Karpas-422 (cell line): Measurements from ENCODE around the gene NQO1. TPM values are rescaled to one million over a fixed set of nuclear protein-coding genes. Genes with fewer than 3 reads are reported as not detected.

Experiments
- DNase-seq: peaks from one replicate; pipeline ENCODE4 v3.0.0-alpha.2; 2015
- H2AFZ ChIP-seq: fragments of 200-600 bp; sonication (generic); 2 replicates; pipeline ENCODE4 v1.6.1; 2014; ENCODE audit warnings: antibody characterized with exemption, low read length, mixed read lengths
- H3K27ac ChIP-seq: fragments of 200-600 bp; sonication (generic); 2 replicates; pipeline ENCODE4 v1.5.1; 2014; ENCODE audit warnings: mild to moderate bottlenecking, low read length, moderate library complexity
- H3K27me3 ChIP-seq: fragments of 200-600 bp; sonication (generic); 2 replicates; pipeline ENCODE4 v1.6.1; 2014; ENCODE audit warnings: low read length, mixed read lengths
- H3K36me3 ChIP-seq: fragments of 200-600 bp; sonication (generic); 2 replicates; pipeline ENCODE4 v1.6.1; 2014; ENCODE audit warnings: low read length, mixed read lengths; ENCODE audit not compliant: insufficient read depth
- H3K4me1 ChIP-seq: fragments of 200-600 bp; sonication (generic); 2 replicates; pipeline ENCODE4 v1.6.1; 2014; ENCODE audit warnings: mild to moderate bottlenecking, low read length, mixed read lengths
- H3K4me2 ChIP-seq: fragments of 200-600 bp; sonication (generic); 2 replicates; pipeline ENCODE4 v1.6.1; 2014; ENCODE audit warnings: low read length, low read depth, mild to moderate bottlenecking; ENCODE audit not compliant: poor library complexity, severe bottlenecking
- H3K4me3 ChIP-seq: fragments of 200-600 bp; sonication (generic); 2 replicates; pipeline ENCODE4 v1.5.1; 2014; ENCODE audit warnings: mild to moderate bottlenecking, antibody characterized with exemption, low read length, mixed read lengths
- H3K79me2 ChIP-seq: fragments of 200-600 bp; sonication (generic); 2 replicates; pipeline ENCODE4 v1.6.1; 2014; ENCODE audit warnings: mild to moderate bottlenecking, low read length, mixed read lengths
- H3K9ac ChIP-seq: fragments of 200-600 bp; sonication (generic); 2 replicates; pipeline ENCODE4 v1.6.0; 2014; ENCODE audit warnings: low read length
- H3K9me2 ChIP-seq: fragments of 200-600 bp; sonication (generic), shearing (Covaris generic); replicated peaks from 2 replicates; pipeline ENCODE4 v1.6.0; 2014; ENCODE audit warnings: mild to moderate bottlenecking, low read length, moderate library complexity; ENCODE audit not compliant: insufficient read depth
- H3K9me3 ChIP-seq: fragments of 300-700, 200-600 bp; sonication (generic); 2 replicates; pipeline ENCODE4 v1.6.1; 2014; ENCODE audit warnings: low read length, mixed read lengths
- H4K20me1 ChIP-seq: fragments of 200-600 bp; sonication (generic); 2 replicates; pipeline ENCODE4 v1.6.1; 2014; ENCODE audit warnings: mild to moderate bottlenecking, antibody characterized with exemption, low read length, low read depth; ENCODE audit not compliant: insufficient read depth
- total RNA-seq: library from RNA; depleted of rRNA; stranded (reverse); fragments of >200 nt; shearing (Covaris generic); gene quantifications from 2 replicates; pipeline ENCODE4 v1.2.3, GENCODE V29; 2014; ENCODE audit warnings: low replicate concordance

The NQO1 gene
- total RNA-seq, 1 experiment from 2014 or later: 16.2 TPM

- Histone ChIP-seq H3K4me1 (no peaks in the 10 kb centered on the region), H3K27me3 (no peaks in the 10 kb centered on the region), H3K9me3 (no peaks in the 10 kb centered on the region), H3K36me3 (no peaks in the 10 kb centered on the region; the same call in 1 of the 2 replicates), H3K4me2 (no peak overlapping the region), H3K79me2 (peaks cover 4% of the 10 kb centered on the region; the same call in 1 of the 2 replicates), H3K27ac (no peak overlapping the region), H3K9me2 (no peaks in the 10 kb centered on the region), H4K20me1 (no peaks in the 10 kb centered on the region), H2AFZ (no peak overlapping the region), H3K9ac (no peak overlapping the region), H3K4me3 (no peak overlapping the region)
- no peak for DNase-seq
These were observed 8.1 kb downstream of the NQO1 start for GRCh38 chr16:69718111-69718764.

GRCh38 chr16:69717066-69717465 lies 9.3 kb downstream of the NQO1 start:
- Histone ChIP-seq H3K79me2 (peaks cover 4% of the 10 kb centered on the region; the same call in 1 of the 2 replicates), H3K9me2 (no peaks in the 10 kb centered on the region), H3K4me1 (no peaks in the 10 kb centered on the region)

GRCh38 chr16:69712914-69713581 lies 13.3 kb downstream of the NQO1 start:
- Histone ChIP-seq H3K36me3 (peaks cover 14% of the 10 kb centered on the region; the same call in 1 of the 2 replicates), H2AFZ (no peak overlapping the region), H4K20me1 (no peaks in the 10 kb centered on the region), H3K4me2 (no peak overlapping the region), H3K9me2 (no peaks in the 10 kb centered on the region), H3K27me3 (no peaks in the 10 kb centered on the region), H3K4me3 (no peak overlapping the region), H3K27ac (no peak overlapping the region), H3K9me3 (no peaks in the 10 kb centered on the region), H3K9ac (no peak overlapping the region), H3K79me2 (no peaks in the 10 kb centered on the region), H3K4me1 (no peaks in the 10 kb centered on the region)
- DNase-seq: no peak

More at GRCh38 chr16:69717066-69717465, 9.3 kb downstream of the NQO1 start:
- no peak overlapping the region for H3K4me3 ChIP-seq
- H3K9ac ChIP-seq: no peak overlapping the region
- H3K27ac ChIP-seq: no peak overlapping the region
- H3K27me3 ChIP-seq: no peaks in the 10 kb centered on the region
- H3K9me3 ChIP-seq: no peaks in the 10 kb centered on the region
- no peak overlapping the region for H3K4me2 ChIP-seq
- H2AFZ ChIP-seq: no peak overlapping the region
- H4K20me1 ChIP-seq: no peaks in the 10 kb centered on the region
- H3K36me3 ChIP-seq: peaks cover 3% of the 10 kb centered on the region; the same call in 1 of the 2 replicates
- DNase-seq: no peak

GRCh38 chr16:69712277-69712676 lies 14.1 kb downstream of the NQO1 start:
- Histone ChIP-seq H4K20me1 (no peaks in the 10 kb centered on the region), H3K27me3 (no peaks in the 10 kb centered on the region), H3K9me3 (no peaks in the 10 kb centered on the region), H3K9me2 (no peaks in the 10 kb centered on the region), H2AFZ (no peak overlapping the region), H3K9ac (no peak overlapping the region), H3K4me3 (no peak overlapping the region), H3K27ac (no peak overlapping the region), H3K4me2 (no peak overlapping the region), H3K4me1 (no peaks in the 10 kb centered on the region), H3K36me3 (peaks cover 14% of the 10 kb centered on the region; the same call in 1 of the 2 replicates), H3K79me2 (no peaks in the 10 kb centered on the region)
- no peak for DNase-seq

GRCh38 chr16:69711115-69711740 lies 15.1 kb downstream of the NQO1 start:
- Histone ChIP-seq H3K36me3 (peaks cover 14% of the 10 kb centered on the region; the same call in 1 of the 2 replicates), H3K27ac (no peak overlapping the region), H3K9me3 (no peaks in the 10 kb centered on the region), H3K27me3 (no peaks in the 10 kb centered on the region), H3K9ac (no peak overlapping the region), H4K20me1 (no peaks in the 10 kb centered on the region), H3K4me1 (no peaks in the 10 kb centered on the region), H3K79me2 (no peaks in the 10 kb centered on the region), H2AFZ (no peak overlapping the region), H3K4me2 (no peak overlapping the region), H3K9me2 (no peaks in the 10 kb centered on the region), H3K4me3 (no peak overlapping the region)
- DNase-seq: no peak

GRCh38 chr16:69709456-69710084 lies 16.8 kb downstream of the NQO1 start:
- DNase-seq: peak; percentile 86
- no peak overlapping the region for H3K27ac ChIP-seq
- no peaks in the 10 kb centered on the region for H3K9me2 ChIP-seq

GRCh38 chr16:69707920-69708683 lies 18.3 kb downstream of the NQO1 start:
- Histone ChIP-seq H4K20me1 (no peaks in the 10 kb centered on the region), H3K9ac (no peak overlapping the region), H3K4me3 (no peak overlapping the region), H3K36me3 (peaks cover 14% of the 10 kb centered on the region; the same call in 1 of the 2 replicates), H2AFZ (no peak overlapping the region), H3K4me2 (no peak overlapping the region), H3K79me2 (0 out of 2 replicates have a peak, but pooled peaks cover 5% of the 10 kb centered on the region), H3K4me1 (no peaks in the 10 kb centered on the region), H3K27me3 (no peaks in the 10 kb centered on the region), H3K27ac (no peak overlapping the region), H3K9me3 (no peaks in the 10 kb centered on the region), H3K9me2 (no peaks in the 10 kb centered on the region)
- DNase-seq: no peak

More at GRCh38 chr16:69709456-69710084, 16.8 kb downstream of the NQO1 start:
- no peaks in the 10 kb centered on the region for H4K20me1 ChIP-seq
- peaks cover 14% of the 10 kb centered on the region; the same call in 1 of the 2 replicates for H3K36me3 ChIP-seq
- no peak overlapping the region for H3K4me3 ChIP-seq
- H3K9me3 ChIP-seq: no peaks in the 10 kb centered on the region
- no peaks in the 10 kb centered on the region for H3K27me3 ChIP-seq
- no peak overlapping the region for H2AFZ ChIP-seq
- no peaks in the 10 kb centered on the region for H3K79me2 ChIP-seq
- no peaks in the 10 kb centered on the region for H3K4me1 ChIP-seq
- H3K4me2 ChIP-seq: no peak overlapping the region
- H3K9ac ChIP-seq: no peak overlapping the region
